Mammary epithelial cell (primary cell): ENCODE data around the gene MED27.

ENCODE experiments used
- CTCF ChIP-seq, 2 donors: IDR thresholded peaks in 1 of 2; conservative IDR thresholded peaks in 1 of 2; 2 replicates each; pipeline ENCODE4 v1.5.1; 2011 to 2012; ENCODE audit warnings: inconsistent platforms in 2 of 2, low read length in 2 of 2, mild to moderate bottlenecking in 2 of 2, control low read depth in 1 of 2, low read depth in 1 of 2; ENCODE audit not compliant: insufficient read depth in 1 of 2; ENCODE audit errors: extremely low read depth in 1 of 2
- EZH2 ChIP-seq: IDR thresholded peaks from 2 replicates; pipeline ENCODE4 v1.6.1; 2012; ENCODE audit warnings: low read length, inconsistent platforms, borderline replicate concordance

GRCh38 chr9:131885144-131885609, 194.5 kb downstream of the MED27 start:
- TF ChIP-seq EZH2 (no peak), CTCF (conservative IDR thresholded peaks at IDR 0.05 in 1 of 2, IDR thresholded peaks at IDR 0.05 in 1 of 2; ENCODE audit: extremely low read depth in 1 of 2, insufficient read depth in 1 of 2, low read depth in 1 of 2, low read length in 2 of 2) (no peak)
